HEK293 (cell line): ENCODE data around the gene LHFPL6.

ENCODE experiments used
- BCL11A ChIP-seq: fragments of 450-650 bp; formaldehyde crosslinking; IDR thresholded peaks from 2 replicates; pipeline ENCODE4 v1.5.1; 2016; ENCODE audit warnings: low read depth, missing biosample characterization, missing genetic modification characterization
- CTCF ChIP-seq: fragments of 450-650 bp; formaldehyde crosslinking; IDR thresholded peaks from 2 replicates; pipeline ENCODE4 v1.5.1; 2016; ENCODE audit warnings: missing biosample characterization, missing genetic modification characterization
- REST ChIP-seq: fragments of 450-650 bp; formaldehyde crosslinking; IDR thresholded peaks from 2 replicates; pipeline ENCODE4 v1.5.1; 2016; ENCODE audit warnings: missing biosample characterization, missing genetic modification characterization
- ZFP3 ChIP-seq: fragments of 450-650 bp; formaldehyde crosslinking; IDR thresholded peaks from 2 replicates; pipeline ENCODE4 v1.5.1; 2016; ENCODE audit warnings: low read depth, missing biosample characterization, missing genetic modification characterization
- ZNF837 ChIP-seq: fragments of 450-650 bp; formaldehyde crosslinking; IDR thresholded peaks from 2 replicates; pipeline ENCODE4 v1.5.1; 2016; ENCODE audit warnings: missing biosample characterization, missing genetic modification characterization

- TF ChIP-seq REST (tag by site-specific recombination) (no peak), CTCF (tag by site-specific recombination) (no peak), ZFP3 (tag by site-specific recombination) (no peak), ZNF837 (tag by site-specific recombination) (no peak), BCL11A (tag by site-specific recombination) (no peak)
Measured at GRCh38 chr13:39403106-39403505, 199.9 kb downstream of the LHFPL6 start.
